Measurements from ENCODE around the gene MAPK7. TPM values are rescaled to one million over a fixed set of nuclear protein-coding genes. Genes with fewer than 3 reads are reported as not detected.

Gene MAPK7
- total RNA-seq, 1 experiment from 2014 or later: 6.0 TPM

GRCh38 chr17:19399750-19400450 lies 21.6 kb downstream of the MAPK7 start:
- no peak for DNase-seq (ENCODE audit: low read depth)

DNA sequence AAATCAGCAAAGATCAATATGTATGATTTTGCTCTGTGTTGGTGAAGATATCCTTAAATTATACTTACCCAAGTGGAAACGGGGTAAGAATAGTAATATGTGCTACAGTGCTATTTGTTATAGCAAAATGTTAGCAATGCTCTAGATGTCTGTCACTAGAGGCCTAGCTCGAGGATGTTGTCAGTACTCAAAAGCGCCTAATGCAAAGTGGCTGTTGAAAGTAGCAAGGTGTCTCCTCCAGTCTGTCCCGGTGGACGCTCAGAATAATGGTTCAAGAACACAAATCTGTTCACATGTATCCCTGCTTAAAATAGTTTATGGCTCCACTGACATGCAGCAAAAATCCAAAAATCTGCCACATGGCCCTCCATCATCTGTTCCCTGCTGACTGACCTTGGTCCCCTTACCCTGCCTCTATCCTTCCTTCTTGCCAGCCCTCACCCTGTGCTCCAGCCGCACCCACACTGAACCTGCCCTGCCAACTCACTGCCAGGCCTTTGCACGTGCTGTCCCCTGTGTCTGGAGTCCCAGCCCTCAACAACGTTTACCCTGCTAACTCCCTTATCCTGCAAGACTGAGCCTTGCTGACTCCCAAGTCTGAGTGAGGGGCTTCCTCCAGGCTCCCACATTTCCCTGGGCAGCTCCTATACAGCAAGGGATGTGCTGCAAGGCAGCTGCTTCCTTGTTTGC lies 23.2 kb downstream of the MAPK7 start:
- no peak for DNase-seq (ENCODE audit: low read depth)

- no peak for DNase-seq (ENCODE audit: low read depth)
These were observed 23.9 kb downstream of the MAPK7 start for GRCh38 chr17:19402171-19402570.

- DNase-seq (ENCODE audit: low read depth): no peak
These were observed 24.7 kb downstream of the MAPK7 start for GRCh38 chr17:19403021-19403420.

- DNase-seq (ENCODE audit: low read depth): no peak
These were observed 26.0 kb downstream of the MAPK7 start for GRCh38 chr17:19404264-19404663.

DNA sequence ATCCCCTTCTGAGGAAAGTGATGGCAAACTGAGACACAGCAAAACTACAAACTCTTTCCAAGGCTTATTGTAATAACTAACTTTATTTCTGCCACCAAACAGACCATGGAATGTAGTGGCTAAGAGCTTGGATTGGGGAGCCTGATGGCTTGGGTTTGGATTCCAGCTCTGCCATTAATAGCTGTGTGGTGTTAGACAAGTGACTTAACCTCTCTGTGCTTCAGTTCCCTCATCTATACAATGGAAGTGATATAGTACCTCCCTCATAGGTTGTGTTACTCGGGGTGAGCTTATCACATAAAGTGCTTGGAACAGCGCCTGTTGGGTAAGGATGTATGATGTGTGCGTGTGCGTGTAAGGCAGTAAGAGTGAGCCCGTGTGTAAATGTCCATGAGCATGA lies 26.8 kb downstream of the MAPK7 start:
- no peak for DNase-seq (ENCODE audit: low read depth)

- DNase-seq (ENCODE audit: low read depth): no peak
These were observed 29.5 kb downstream of the MAPK7 start for GRCh38 chr17:19407601-19408345.

GRCh38 chr17:19408346-19408710 lies 30.0 kb downstream of the MAPK7 start:
- no peak for DNase-seq (ENCODE audit: low read depth)

DNA sequence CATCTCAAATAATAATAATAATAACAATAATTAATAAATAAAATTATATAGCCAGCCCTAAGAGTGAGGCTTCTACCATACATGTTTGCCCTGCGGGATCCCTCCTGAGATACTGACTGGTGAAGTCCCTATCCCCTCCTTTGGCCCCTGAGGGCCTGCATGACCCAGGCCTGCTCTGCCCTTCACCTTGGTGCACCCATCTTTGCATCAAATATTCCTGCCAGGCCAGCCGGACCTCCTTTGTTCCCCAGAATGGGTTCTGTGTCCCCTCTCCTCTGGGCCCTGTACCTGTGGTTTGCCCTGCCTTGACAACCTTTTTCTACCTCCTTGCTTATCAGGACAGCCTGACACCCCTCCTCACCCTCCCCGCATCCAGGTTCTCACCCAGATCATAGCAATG lies 30.8 kb downstream of the MAPK7 start:
- DNase-seq (ENCODE audit: low read depth): no peak

DNA sequence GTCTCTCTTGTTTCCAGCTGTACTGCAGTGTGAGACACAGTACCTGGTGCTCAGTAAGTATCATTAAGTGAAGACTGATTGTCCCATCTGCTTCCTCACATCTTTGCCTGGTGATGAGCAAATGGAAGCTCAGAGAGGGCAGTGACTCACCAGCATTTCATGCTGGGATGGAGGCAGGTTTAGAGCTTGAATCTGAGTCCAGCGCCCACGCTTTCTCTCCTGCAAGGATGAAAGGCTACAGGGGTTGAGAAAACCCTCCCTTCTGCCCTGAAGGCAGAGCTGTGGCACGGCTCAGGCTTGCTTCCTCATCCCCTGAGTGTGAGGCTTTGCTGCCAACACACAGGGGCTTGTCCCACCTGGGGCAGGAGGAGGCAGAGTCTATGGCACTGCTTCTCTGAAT lies 31.2 kb downstream of the MAPK7 start:
- peak; percentile 89 for DNase-seq (ENCODE audit: low read depth)

DNA sequence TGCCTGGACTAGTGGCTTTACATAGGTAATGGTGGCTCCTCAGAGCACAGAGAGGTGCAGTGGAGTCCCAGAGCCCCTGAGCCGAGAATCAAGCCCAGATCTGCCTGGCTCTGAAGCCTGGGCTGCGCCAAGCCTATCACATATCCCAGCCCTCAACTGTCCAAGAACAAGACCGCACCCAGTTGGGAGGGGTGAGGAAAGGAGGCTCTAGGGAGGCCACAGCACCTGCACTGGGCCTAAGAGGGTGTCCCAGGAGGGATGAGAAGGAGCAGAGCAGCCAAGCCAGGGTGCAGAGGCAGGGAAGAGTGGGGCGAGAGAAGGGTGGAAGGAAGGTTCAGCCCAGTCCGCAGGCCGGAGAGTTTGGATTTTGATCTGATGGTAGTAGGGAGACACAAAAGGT lies 31.8 kb downstream of the MAPK7 start:
- DNase-seq (ENCODE audit: low read depth): no peak

DNA sequence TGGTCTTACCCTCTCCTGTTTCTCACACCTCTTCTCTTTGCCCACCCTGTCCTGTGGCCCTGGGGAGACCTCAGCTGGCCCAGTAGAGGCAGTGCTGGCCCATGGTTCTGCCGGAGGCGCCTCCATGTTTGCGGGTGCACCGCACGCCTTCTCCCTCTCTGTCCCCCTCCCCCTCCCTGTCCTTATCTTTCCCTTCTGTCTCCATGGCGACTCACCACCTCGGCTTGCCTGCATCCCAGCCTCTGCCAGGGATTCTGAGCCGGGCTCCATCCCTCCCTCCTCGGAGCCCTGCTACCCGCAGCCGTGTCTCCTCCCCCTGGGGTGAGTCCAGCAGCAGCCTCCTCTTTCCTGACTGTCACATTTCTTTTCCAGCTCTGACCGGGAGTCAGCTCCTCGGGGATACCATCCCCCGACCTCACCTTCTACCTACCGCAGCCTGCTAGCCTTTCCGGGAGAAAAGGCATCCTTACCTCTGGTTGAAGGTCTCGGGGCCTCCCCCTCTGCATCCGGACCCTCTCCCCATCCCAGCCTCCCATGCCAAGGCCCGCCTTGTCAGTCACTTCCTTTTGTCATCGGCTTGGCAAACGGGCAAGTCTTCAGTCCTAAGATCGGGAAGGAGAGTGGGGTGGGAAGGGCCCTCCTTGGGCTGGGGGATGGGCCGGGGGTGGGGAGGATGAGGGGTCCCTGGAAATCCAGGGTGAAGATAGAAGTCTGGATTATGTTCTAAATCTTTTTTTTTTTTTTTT lies 32.8 kb downstream of the MAPK7 start, which contains the start of gene RNF112:
RNF112 (plus strand) TSS at position 358 of the 746 bp plus-strand sequence; CDS start at position 535, 177 bp downstream.
- no peak for DNase-seq (ENCODE audit: low read depth)

GRCh38 chr17:19411631-19412030 lies 33.3 kb downstream of the MAPK7 start:
- DNase-seq (ENCODE audit: low read depth): no peak

- DNase-seq (ENCODE audit: low read depth): no peak
These were observed 34.2 kb downstream of the MAPK7 start for GRCh38 chr17:19412510-19412909.

DNA sequence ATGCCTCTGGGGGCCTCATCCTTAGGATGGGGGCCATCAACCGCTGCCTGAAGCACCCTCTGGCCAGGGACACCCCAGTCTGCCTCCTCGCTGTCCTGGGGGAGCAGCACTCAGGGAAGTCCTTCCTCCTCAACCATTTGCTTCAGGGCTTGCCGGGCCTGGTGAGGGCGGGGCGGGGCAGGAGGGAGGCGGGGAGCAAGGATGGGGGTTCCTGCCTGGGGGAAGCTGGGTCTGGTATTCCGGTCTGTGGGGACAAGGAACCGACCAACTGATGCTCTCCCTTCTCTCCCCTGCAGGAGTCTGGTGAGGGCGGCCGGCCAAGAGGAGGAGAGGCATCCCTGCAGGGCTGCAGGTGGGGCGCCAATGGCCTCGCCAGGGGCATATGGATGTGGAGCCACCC lies 34.7 kb downstream of the MAPK7 start:
- no peak for DNase-seq (ENCODE audit: low read depth)

DNA sequence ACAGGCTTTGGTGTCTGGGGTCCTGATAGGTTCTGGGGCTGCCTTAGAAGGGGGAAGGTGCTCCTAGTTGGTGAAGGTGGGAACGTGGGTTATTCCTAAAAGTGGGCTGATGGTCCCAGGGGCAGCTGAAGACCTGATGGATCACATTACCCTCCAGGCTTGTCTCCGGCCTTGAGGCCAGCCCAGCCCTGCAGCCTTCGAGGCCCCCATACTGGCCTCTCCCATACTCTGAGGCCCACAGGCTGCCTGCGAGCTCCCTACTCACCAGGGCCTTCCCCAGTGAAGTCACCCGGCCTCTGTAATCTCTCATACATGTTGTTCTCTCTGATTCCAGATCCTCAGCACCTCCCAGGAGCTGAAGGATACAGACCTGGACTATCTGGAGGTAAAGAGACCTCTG lies 35.5 kb downstream of the MAPK7 start:
- no peak for DNase-seq (ENCODE audit: low read depth)

DNA sequence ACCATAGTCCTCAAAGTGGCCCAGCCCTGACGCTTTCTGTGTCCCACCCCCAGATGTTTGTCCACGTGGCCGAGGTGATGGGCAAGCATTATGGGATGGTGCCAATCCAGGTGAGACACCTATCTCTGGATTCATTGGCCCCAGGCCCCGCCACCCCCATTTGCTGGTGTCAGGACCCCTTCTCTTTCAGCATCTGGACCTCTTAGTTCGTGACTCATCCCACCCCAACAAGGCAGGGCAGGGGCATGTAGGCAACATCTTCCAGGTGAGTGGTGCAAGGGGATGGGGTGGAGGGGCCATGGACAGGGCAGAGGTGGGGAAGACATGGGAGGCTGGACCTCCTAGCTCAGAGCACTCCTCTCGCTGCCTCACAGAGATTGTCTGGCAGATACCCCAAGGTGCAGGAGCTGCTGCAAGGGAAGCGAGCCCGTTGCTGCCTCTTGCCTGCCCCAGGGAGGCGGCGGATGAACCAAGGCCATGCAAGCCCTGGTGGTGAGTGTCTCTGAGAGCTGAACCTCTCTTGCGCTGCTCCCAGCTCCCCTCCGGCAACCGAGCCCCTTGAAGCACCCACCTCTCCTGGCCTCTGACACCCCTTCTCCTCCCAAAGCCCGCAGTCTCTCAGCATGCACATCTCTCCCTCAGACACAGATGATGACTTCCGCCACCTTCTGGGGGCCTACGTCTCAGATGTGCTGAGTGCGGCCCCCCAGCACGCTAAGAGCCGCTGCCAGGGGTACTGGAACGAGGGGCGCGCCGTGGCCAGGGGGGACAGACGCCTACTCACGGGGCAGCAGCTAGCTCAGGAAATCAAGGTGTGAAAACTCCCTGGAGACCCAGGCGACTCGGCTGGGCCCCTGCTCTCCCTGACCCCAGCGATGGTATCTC lies 36.3 kb downstream of the MAPK7 start:
- DNase-seq (ENCODE audit: low read depth): no peak

GRCh38 chr17:19415311-19415710 lies 37.0 kb downstream of the MAPK7 start:
- no peak for DNase-seq (ENCODE audit: low read depth)

- DNase-seq (ENCODE audit: low read depth): no peak
These were observed 37.8 kb downstream of the MAPK7 start for GRCh38 chr17:19415806-19416775.

DNA sequence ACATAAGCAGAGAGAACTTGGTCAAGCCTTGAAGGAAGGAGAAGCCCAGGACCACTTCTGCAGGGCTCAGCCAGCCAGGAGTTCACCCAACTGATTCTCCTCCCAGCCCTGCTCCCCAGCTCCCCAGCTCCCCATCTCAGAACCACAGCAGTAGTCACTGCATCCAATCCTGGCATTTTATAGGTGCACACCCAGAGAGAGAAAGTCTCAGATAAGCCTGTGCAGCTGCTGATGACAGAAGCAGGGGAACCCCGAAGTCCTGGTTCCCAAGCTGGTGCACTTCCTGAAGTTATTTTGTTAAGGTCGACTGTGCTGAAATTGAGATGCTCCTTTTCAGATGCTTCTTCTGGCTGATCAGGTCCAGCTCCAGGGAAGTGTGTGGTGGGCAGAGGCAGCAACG lies 39.3 kb downstream of the MAPK7 start:
- no peak for DNase-seq (ENCODE audit: low read depth)

Data from Daoy (cell line).